Stimulated activated CD8-positive, alpha-beta memory T cell treated with anti-CD3 and anti-CD28 coated beads, Interleukin-4, amount 100 ng/mL, for 4 hours (primary cell): ENCODE data around the gene PIK3CG.
"Not testable (repeated sequence)": the region's sequence is repeated elsewhere in the genome, so short reads cannot be mapped to it uniquely, and the experiment has no call there.

Experiments used
- DNase-seq, 2 donors: peaks; one replicate each; pipeline ENCODE4 v3.0.0-alpha.2; 2020; ENCODE audit warnings: low read depth in 2 of 2, low spot score in 1 of 2

The PIK3CG gene

GRCh38 chr7:106885652-106886051 lies 20.6 kb downstream of the PIK3CG start:
- DNase-seq = no peak

DNA sequence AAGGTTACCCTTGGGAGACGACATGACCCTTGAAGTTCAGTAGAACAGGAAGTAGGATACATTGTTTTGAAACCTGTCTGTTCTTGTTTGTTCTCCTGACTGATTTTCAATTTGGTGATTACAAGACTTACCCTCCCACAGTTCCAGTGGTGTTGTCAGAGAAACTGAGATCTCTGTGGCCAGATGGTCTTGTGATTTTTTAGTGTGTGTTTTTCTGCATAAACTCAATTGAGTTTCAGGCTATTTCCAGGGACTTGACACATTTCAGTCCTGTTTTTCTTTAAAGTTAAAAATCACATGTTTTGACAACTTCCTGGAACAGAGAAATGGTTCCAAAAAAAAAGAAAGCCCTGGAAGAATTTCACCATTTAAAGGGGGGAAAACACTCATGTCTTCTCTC lies 22.3 kb downstream of the PIK3CG start:
- no peak for DNase-seq

- no peak for DNase-seq
Measured at GRCh38 chr7:106888204-106888603, 23.1 kb downstream of the PIK3CG start.

DNA sequence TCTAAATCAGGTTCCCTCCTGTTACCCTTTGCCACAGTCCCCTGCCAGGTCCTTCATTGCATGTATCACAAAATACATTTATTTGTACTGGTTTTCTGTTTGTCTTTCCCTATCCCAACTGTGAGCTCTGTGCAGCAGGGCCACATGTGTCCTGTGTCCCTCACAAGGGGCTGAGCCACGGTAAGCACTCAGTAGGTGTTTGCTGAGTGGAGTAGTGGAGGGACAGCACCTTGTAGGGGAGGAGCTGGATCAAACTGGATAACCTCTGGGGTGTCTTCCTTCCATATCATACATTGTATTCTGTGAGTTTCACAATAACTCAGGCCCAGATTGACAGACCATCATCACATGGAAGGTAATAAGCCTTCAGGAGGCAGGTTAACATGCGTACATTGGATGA lies 25.9 kb downstream of the PIK3CG start:
- DNase-seq = no peak

DNA sequence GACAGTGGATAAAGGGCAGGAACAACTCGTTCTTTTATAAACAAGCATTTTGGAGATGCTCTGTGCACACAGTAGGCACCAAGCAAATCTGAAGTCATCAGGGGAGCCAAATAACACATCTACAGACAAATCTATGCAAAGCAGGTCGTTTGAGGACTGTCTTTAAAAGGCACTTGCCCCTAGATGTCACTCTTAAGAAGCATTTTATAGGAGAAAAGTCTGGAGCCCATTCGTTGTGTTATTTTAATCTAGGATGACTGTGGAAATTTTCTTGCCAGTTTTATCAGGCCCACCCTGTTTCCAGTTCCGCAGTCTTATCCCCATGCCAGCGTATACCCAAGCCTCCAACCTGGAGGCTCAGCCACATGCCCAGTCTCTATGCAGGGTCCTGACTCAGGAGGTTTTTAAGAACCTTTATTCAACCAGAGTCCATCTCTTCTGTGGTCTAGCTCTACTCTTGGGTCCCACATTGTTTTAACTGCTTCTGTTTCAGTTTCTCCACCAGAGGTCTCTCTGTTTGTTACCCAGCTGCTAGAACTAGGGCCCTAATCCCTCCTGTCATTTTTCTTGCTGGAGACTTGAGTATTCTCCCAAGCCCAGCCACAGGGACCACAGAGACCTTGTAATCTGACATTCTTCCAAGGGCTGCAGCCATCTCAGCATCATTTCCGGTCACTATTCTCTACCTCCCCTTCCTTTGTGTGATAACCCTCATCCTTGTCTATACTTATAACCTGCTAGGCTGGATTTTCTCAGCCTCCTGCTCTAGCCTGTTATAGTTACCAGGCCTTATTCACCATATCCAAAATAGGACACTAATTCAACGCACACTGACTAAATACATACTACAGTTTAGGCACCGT lies 26.7 kb downstream of the PIK3CG start:
- no peak for DNase-seq

DNA sequence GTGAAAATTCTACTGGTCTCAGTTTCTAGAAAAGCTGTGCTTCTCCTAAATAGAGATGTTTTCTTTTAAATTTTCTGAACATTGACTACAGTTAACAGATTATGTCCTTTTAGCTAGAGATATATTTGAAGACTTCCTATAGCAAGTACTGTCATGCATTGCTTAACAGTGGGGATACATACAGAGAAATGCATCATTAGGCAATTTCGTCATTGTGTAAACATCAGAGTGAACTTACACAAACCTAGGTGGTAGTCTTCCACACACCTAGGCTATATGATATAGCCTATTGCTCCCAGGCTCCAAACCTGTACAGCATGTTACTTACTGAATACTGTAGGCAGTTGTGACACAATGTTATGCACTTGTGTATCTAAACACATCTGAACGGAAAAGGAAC lies 28.5 kb downstream of the PIK3CG start:
- no peak for DNase-seq

GRCh38 chr7:106895246-106895864 lies 30.3 kb downstream of the PIK3CG start:
- no peak for DNase-seq

- DNase-seq = no peak
Measured at GRCh38 chr7:106896231-106896630, 31.1 kb downstream of the PIK3CG start.

DNA sequence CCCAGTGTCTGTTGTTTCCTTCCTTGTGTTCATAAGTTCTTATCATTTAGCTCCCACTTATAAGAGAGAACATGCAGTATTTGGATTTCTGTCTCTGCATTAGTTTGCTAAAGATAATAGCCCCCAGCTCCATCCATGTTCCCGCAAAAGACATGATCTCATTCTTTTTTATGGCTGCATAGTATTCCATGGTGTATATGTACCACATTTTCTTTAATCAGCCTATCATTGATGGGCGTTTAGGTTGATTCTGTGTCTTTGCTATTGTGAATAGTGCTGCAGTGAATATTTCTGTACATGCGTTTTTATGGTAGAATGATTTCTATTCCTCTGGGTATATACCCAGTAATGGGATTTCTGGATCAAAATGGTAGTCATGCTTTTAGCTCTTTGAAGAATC lies 32.5 kb downstream of the PIK3CG start:
- DNase-seq = not testable (repeated sequence)

DNA sequence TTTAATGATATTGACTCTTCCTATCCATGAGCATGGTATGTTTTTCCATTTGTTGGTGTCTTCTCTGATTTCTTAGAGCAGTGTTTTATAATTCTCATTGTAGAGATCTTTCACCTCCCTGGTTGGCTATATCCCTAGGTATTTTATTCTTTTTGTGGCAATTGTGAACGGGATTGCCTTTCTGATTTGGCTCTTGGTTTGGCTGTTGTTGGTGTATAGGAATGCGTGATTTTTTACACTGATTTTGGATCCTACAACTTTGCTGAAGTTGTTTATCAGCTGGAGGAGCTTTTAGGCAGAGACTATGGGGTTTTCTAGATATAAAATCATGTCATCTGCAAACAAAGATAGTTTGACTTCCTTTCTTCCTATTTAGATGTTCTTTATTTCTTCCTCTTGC lies 33.9 kb downstream of the PIK3CG start:
- DNase-seq = not testable (repeated sequence)

DNA sequence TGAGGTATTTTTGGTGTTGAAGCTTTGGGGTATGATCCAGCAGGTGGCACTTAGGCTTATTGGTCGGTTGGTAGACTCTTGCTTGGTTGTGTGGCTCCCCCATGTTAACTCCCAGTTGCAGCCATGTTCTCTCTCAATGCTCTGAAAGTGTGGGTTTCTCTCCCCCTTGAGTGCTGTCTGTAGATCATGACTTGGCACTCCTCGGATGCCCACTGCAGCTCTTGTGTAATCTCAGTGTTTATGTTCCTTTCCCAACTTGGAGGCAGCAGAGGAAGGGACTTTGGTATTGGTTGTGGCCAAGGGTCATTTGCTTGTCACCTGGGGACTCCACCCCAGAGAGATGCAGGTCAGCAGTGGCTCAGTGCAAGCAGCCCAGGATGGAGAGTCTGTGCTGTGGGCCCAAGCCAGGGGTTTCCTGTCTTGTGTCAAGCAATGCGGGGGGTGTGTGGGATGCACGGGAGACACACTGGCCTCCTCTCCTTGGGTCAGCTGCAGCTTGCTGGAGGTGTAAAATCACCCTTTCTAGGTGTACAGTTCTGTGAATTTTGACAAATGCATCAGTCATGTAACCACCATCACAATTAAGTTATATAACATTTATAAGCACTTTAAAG lies 36.9 kb downstream of the PIK3CG start:
- no peak for DNase-seq

DNA sequence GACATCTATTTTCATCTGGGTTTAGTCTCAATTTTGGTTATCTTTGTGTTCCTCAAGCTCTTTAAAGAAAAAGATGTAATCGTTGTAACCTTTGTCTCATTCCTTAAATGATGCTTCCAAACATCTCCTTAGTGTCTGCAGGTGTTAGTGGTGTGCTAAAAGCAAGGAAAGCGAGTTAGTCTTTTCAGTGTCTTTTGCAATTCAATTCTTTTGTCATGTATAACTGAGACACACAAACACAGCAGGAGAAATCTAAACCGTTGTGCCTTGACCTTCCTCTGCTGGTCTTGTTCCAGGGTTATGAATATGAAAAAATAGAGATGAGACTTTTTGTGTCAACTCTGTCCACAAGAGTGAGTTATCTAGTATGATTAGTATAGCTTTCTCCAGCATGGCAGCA lies 40.7 kb downstream of the PIK3CG start:
- no peak for DNase-seq

DNA sequence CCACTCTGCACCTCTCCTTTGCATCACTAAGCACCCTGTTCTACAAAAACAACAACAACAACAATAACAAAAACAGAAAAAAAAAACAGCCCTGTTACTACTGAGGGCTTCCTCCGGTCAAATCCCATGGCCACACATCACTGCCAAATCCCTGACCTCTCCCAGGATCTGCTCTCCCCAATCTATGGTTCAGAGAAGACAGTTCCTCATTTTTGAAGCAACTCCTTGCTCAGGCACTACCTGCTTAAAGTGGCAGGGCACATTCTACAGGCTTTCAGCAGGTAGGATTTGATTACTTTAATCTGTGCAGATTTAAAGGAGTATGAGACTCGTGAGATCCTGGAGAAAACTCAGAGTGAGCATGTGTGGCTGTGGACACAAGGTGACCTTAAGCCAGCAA lies 46.9 kb downstream of the PIK3CG start:
- no peak for DNase-seq

- DNase-seq = no peak
Measured at GRCh38 chr7:106914018-106914607, 49.0 kb downstream of the PIK3CG start.

- no peak for DNase-seq
Measured at GRCh38 chr7:106915407-106915806, 50.3 kb downstream of the PIK3CG start.

GRCh38 chr7:106915873-106916272 lies 50.8 kb downstream of the PIK3CG start:
- DNase-seq = no peak

- DNase-seq = no peak
Measured at GRCh38 chr7:106916679-106917078, 51.6 kb downstream of the PIK3CG start.

DNA sequence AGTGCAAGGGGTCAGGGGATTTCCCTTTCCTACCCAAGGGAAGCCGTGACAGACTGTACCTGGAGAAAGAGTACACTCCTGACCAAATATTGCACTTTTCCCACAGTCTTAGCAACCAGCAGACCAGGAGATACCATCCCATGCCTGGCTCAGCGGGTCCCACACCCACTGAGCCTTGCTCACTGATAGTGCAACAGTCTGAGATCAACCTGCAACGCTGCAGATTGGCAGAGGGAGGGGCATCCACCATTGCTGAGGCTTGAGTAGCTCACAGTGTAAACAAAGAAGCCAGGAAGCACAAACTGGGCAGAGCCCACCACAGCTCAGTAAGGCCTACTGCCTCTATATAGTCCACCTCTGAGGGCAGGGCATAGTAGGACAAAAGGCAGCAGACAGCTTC lies 53.9 kb downstream of the PIK3CG start:
- no peak for DNase-seq

DNA sequence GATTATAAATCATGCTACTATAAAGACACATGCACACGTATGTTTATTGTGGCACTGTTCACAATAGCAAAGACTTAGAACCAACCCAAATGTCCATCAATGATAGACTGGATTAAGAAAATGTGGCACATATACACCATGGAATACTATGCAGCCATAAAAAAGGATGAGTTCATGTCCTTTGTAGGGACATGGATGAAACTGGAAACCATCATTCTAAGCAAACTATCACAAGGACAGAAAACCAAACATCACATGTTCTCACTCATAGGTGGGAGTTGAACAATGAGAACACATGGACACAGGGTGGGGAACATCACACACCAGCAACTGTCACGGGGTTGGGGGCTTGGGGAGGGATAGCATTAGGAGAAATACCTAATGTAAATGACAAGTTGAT lies 59.4 kb downstream of the PIK3CG start:
- DNase-seq = not testable (repeated sequence)

DNA sequence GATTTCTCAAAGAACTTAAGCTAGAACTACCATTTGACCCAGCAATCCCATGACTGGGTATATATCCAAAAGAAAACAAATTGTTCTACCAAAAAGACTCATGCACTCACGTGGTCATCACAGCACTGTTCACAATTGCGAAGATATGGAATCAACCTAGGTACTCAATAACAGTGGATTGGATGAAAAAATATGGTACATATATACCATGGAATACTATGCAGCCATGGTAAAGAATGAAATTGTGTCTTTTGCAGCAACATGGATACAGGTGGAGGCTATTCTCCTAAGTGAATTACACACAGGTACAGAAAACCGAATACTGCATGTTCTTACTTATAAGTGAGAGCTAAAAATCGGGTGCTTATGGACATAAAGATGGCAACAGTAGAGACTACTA lies 61.8 kb downstream of the PIK3CG start:
- DNase-seq = no peak

DNA sequence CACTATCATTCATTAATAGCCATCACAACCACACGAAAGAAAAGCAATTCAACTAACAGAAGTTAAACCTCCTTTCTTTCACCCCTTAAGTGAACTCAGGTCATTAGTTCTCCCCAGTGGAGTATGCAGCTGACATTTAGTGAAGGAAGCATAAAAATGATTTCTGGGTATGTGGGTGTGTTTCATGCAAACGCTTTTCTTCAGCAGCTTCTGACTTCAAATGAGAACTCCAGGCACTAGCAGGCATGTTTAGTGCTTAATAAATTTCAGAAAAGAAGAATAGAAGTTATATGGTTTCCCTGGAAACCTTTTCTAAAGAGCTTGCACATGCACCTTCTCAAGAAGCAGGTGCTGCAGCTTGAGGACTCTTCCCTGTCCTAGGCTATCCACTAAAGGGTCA lies 62.5 kb downstream of the PIK3CG start:
- DNase-seq = no peak

DNA sequence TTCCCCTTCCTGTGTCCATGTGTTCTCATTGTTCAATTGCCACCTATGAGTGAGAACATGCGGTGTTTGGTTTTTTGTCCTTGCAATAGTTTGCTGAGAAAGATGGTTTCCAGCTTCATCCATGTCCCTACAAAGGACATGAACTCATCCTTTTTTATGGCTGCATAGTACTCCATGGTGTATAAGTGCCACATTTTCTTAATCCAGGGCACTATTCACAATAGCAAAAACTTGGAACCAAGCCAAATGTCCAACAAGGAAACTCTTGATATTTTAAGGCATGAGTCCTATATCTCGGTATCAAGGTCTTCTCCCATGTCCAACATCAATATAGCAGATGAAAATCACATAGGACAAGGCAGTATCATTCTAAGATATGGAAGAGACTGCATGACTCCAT lies 64.5 kb downstream of the PIK3CG start:
- DNase-seq = not testable (repeated sequence)
